ENCODE measurements around the gene GTF2A1. TPM values are rescaled to one million over a fixed set of nuclear protein-coding genes. Genes with fewer than 3 reads are reported as not detected.

GTF2A1 gene
- 40.5 and 63.1 TPM in 2 replicates for total RNA-seq (ENCODE audit: low replicate concordance)

GRCh38 chr14:81220830-81221578 is at the start of gene GTF2A1:
TSS of gene GTF2A1 (minus strand) at chr14:81220959. CDS start at chr14:81220518, 441 bp downstream.
- H3K9me3 ChIP-seq (ENCODE audit: low read depth), result no peaks in the 10 kb centered on the region
- peaks cover 17% of the 10 kb centered on the region for H3K27me3 Mint-ChIP-seq (ENCODE audit: insufficient read depth, low read depth)
- H3K79me2 ChIP-seq (ENCODE audit: low read depth), result peaks cover 45% of the 10 kb centered on the region
- H3K4me1 Mint-ChIP-seq, result peaks cover 23% of the 10 kb centered on the region
- TF ChIP-seq CTCF (IDR thresholded peaks at IDR 0.05), result no peak
- TF ChIP-seq EZH2 (IDR thresholded peaks at IDR 0.05), result no peak
- TF ChIP-seq EZH2phosphoT487 (IDR thresholded peaks at IDR 0.05), result no peak
- H4K20me1 ChIP-seq (ENCODE audit: low read depth), result peaks cover 26% of the 10 kb centered on the region
- peaks cover 3% of the 10 kb centered on the region for H3K9me3 Mint-ChIP-seq
- peak within 1 kb of the TSS; percentile 100 for H3K27ac Mint-ChIP-seq
- H3K4me3 ChIP-seq, result peak within 1 kb of the TSS; percentile 99
- peak within 1 kb of the TSS; percentile 98 for H3K9ac ChIP-seq
- no peaks in the 10 kb centered on the region for H3K27me3 ChIP-seq
- peaks cover 7% of the 10 kb centered on the region for H3K36me3 ChIP-seq
- peaks cover 23% of the 10 kb centered on the region for H3F3A ChIP-seq (ENCODE audit: low read depth)
- DNase-seq (ENCODE audit: low spot score), result peak; percentile 97
- H3K27ac ChIP-seq, result peak within 1 kb of the TSS; percentile 99
- peak within 1 kb of the TSS; percentile 93 for H2AFZ ChIP-seq (replicated peaks)
- H3K4me3 Mint-ChIP-seq, result peak within 1 kb of the TSS; percentile 100
- H3K4me2 ChIP-seq, result peak within 1 kb of the TSS; percentile 86
- peaks cover 8% of the 10 kb centered on the region for H3K36me3 Mint-ChIP-seq
- H3K4me1 ChIP-seq, result peaks cover 18% of the 10 kb centered on the region

DNA sequence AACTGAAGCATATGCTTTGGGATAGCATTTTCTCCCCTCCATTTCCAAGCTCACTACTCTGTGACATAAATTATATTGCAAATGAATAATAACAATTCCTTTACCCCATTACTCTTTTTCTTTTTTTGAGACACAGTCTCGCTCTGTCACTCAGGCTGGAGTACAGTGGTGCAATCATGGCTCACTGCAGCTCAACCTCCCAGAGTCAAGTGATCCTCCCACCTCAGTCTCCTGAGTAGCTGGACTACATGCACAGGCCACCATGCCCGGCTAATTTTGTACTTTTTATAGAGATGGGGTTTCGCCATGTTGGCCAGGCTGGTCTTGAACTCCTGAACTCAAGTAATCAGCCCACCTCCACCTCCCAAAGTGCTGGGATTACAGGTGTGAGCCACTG is 49.2 kb upstream of the GTF2A1 start:
- no peaks in the 10 kb centered on the region for H3K9me3 ChIP-seq (ENCODE audit: low read depth)
- H2AFZ ChIP-seq (replicated peaks), result no peak overlapping the region
- peaks cover 13% of the 10 kb centered on the region for H3K4me1 ChIP-seq
- no peak for DNase-seq (ENCODE audit: low spot score)
- no peaks in the 10 kb centered on the region for H4K20me1 ChIP-seq (ENCODE audit: low read depth)
- H3K36me3 Mint-ChIP-seq, result peaks cover 11% of the 10 kb centered on the region
- peaks cover 23% of the 10 kb centered on the region for H3K4me1 Mint-ChIP-seq
- H3F3A ChIP-seq (ENCODE audit: low read depth), result no peaks in the 10 kb centered on the region
- TF ChIP-seq EZH2phosphoT487 (IDR thresholded peaks at IDR 0.05) (no peak), EZH2 (IDR thresholded peaks at IDR 0.05) (no peak), CTCF (IDR thresholded peaks at IDR 0.05) (no peak)
- H3K27me3 Mint-ChIP-seq (ENCODE audit: insufficient read depth, low read depth), result peaks cover 3% of the 10 kb centered on the region
- no peaks in the 10 kb centered on the region for H3K79me2 ChIP-seq (ENCODE audit: low read depth)
- H3K27ac Mint-ChIP-seq, result no peak overlapping the region
- no peaks in the 10 kb centered on the region for H3K36me3 ChIP-seq
- no peak overlapping the region for H3K27ac ChIP-seq
- H3K4me3 Mint-ChIP-seq, result no peak overlapping the region
- H3K9ac ChIP-seq, result no peak overlapping the region
- H3K4me3 ChIP-seq, result no peak overlapping the region
- H3K9me3 Mint-ChIP-seq, result no peaks in the 10 kb centered on the region
- H3K27me3 ChIP-seq, result no peaks in the 10 kb centered on the region
- H3K4me2 ChIP-seq, result no peak overlapping the region

DNA sequence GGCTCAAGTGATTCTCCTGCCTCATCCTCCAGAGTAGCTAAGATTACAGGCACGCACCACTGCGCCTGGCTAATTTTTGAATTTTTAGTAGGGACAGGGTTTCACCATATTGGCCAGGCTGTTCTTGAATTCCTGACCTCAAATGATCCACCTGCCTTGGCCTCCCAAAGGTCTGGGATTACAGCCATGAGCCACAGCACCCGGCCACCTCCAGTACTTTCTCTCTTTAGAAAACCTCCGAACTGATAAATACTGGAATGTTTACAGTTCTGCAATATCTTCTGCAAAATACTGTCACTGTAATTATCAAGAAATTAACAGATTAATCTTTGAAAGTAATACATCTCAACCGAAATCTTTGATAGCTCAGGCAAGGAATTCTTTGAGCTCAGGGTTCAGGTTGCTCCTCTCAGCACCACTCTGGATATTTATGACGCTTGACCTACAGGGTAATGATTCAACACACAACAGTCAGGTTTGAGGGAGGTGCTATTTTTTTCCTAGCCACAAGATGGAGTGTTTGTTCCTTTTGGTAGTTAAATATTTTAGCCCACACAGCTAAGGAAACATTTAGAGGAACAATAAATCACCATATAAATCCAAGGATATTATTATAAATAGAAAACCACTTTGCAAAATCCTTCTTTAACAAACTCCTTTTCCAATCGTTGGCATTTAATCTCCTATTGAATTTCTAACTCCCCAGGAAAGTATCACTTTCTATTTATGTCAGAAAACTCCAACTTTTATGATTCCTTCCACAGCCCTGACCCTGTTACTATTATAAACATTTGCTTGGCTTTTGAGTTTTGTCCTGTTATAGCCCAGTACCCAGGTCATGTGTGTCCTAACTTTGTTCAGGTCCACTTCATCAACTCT is 48.6 kb upstream of the GTF2A1 start:
- no peak overlapping the region for H3K4me3 Mint-ChIP-seq
- H2AFZ ChIP-seq (replicated peaks), result no peak overlapping the region
- no peaks in the 10 kb centered on the region for H3K36me3 ChIP-seq
- no peak overlapping the region for H3K27ac ChIP-seq
- H3K9ac ChIP-seq, result no peak overlapping the region
- H3K4me1 Mint-ChIP-seq, result peaks cover 23% of the 10 kb centered on the region
- H3K9me3 ChIP-seq (ENCODE audit: low read depth), result no peaks in the 10 kb centered on the region
- TF ChIP-seq CTCF (IDR thresholded peaks at IDR 0.05), result peak; percentile 88
- TF ChIP-seq EZH2 (IDR thresholded peaks at IDR 0.05), result no peak
- no peak for TF ChIP-seq EZH2phosphoT487 (IDR thresholded peaks at IDR 0.05)
- no peaks in the 10 kb centered on the region for H3K79me2 ChIP-seq (ENCODE audit: low read depth)
- H3K4me3 ChIP-seq, result no peak overlapping the region
- peaks cover 11% of the 10 kb centered on the region for H3K36me3 Mint-ChIP-seq
- no peaks in the 10 kb centered on the region for H4K20me1 ChIP-seq (ENCODE audit: low read depth)
- H3K4me2 ChIP-seq, result no peak overlapping the region
- peaks cover 12% of the 10 kb centered on the region for H3K4me1 ChIP-seq
- H3F3A ChIP-seq (ENCODE audit: low read depth), result no peaks in the 10 kb centered on the region
- no peaks in the 10 kb centered on the region for H3K9me3 Mint-ChIP-seq
- no peaks in the 10 kb centered on the region for H3K27me3 ChIP-seq
- H3K27me3 Mint-ChIP-seq (ENCODE audit: insufficient read depth, low read depth), result peaks cover under 1% of the 10 kb centered on the region
- peak; percentile 65 for DNase-seq (ENCODE audit: low spot score)
- H3K27ac Mint-ChIP-seq, result no peak overlapping the region

Data from neural progenitor cell (in vitro differentiated cells).